GM18909 (cell line): ENCODE results near the gene RFTN1.

Source experiments
- ATAC-seq: cut with Tn5 transposase; IDR thresholded peaks from one replicate; pipeline ENCODE4 v1.9.1; 2021; ENCODE audit warnings: mild to moderate bottlenecking; ENCODE audit not compliant: unreplicated experiment, poor library complexity

RFTN1 gene

GRCh38 chr3:16299746-16300145, 213.8 kb downstream of the RFTN1 start:
- no peak for ATAC-seq

GRCh38 chr3:16298891-16299290, 214.6 kb downstream of the RFTN1 start:
- ATAC-seq: no peak

GRCh38 chr3:16297997-16298885, 215.3 kb downstream of the RFTN1 start:
- no peak for ATAC-seq

- ATAC-seq: no peak
These were observed 218.1 kb downstream of the RFTN1 start for GRCh38 chr3:16295298-16295890.

- no peak for ATAC-seq
These were observed 218.7 kb downstream of the RFTN1 start for GRCh38 chr3:16294844-16295243.

- ATAC-seq: peak; percentile 41
These were observed 222.7 kb downstream of the RFTN1 start for GRCh38 chr3:16290827-16291196.

GRCh38 chr3:16290007-16290826, 223.3 kb downstream of the RFTN1 start:
- peak; percentile 39 for ATAC-seq

- ATAC-seq: no peak
These were observed 224.2 kb downstream of the RFTN1 start for GRCh38 chr3:16289144-16289889.

GRCh38 chr3:16288664-16289063, 224.8 kb downstream of the RFTN1 start:
- ATAC-seq: no peak

GRCh38 chr3:16286751-16287543, 226.6 kb downstream of the RFTN1 start:
- no peak for ATAC-seq

GRCh38 chr3:16286161-16286560, 227.3 kb downstream of the RFTN1 start:
- peak; percentile 66 for ATAC-seq

GRCh38 chr3:16284633-16285032, 228.9 kb downstream of the RFTN1 start:
- ATAC-seq: no peak

- no peak for ATAC-seq
These were observed 232.8 kb downstream of the RFTN1 start for GRCh38 chr3:16280671-16281070.

GRCh38 chr3:16279010-16279801, 234.3 kb downstream of the RFTN1 start:
- ATAC-seq: no peak

GRCh38 chr3:16277471-16277870, 236.0 kb downstream of the RFTN1 start:
- ATAC-seq: no peak

- no peak for ATAC-seq
These were observed 239.6 kb downstream of the RFTN1 start for GRCh38 chr3:16273867-16274266.

- ATAC-seq: no peak
These were observed 240.9 kb downstream of the RFTN1 start for GRCh38 chr3:16272588-16272987.

GRCh38 chr3:16270855-16271254, 242.6 kb downstream of the RFTN1 start:
- ATAC-seq: no peak

- no peak for ATAC-seq
These were observed 246.8 kb downstream of the RFTN1 start for GRCh38 chr3:16266714-16267113.
